CD4-positive, alpha-beta T cell treated with Interleukin-15 for 1 hour (primary cell): ENCODE measurements around the gene SH3PXD2A.
"Not testable (repeated sequence)": the region's sequence is repeated elsewhere in the genome, so short reads cannot be mapped to it uniquely, and the experiment has no call there.

ENCODE experiments used
- DNase-seq: peaks from one replicate; pipeline ENCODE4 v3.0.0-alpha.2; 2020

SH3PXD2A gene

GRCh38 chr10:103787331-103787730 lies 68.0 kb downstream of the SH3PXD2A start:
- no peak for DNase-seq

GRCh38 chr10:103786020-103786419 lies 69.4 kb downstream of the SH3PXD2A start:
- no peak for DNase-seq

- no peak for DNase-seq
Measured at GRCh38 chr10:103784723-103785418, 70.5 kb downstream of the SH3PXD2A start.

GRCh38 chr10:103784089-103784488 lies 71.3 kb downstream of the SH3PXD2A start:
- no peak for DNase-seq

- no peak for DNase-seq
Measured at GRCh38 chr10:103783681-103784080, 71.7 kb downstream of the SH3PXD2A start.

- no peak for DNase-seq
Measured at GRCh38 chr10:103781329-103782061, 73.9 kb downstream of the SH3PXD2A start.

GRCh38 chr10:103780242-103781149 lies 74.9 kb downstream of the SH3PXD2A start:
- no peak for DNase-seq

GRCh38 chr10:103778358-103779139 lies 76.8 kb downstream of the SH3PXD2A start:
- DNase-seq = no peak

GRCh38 chr10:103776878-103777591 lies 78.3 kb downstream of the SH3PXD2A start:
- DNase-seq = no peak

GRCh38 chr10:103775776-103776175 lies 79.6 kb downstream of the SH3PXD2A start:
- DNase-seq = no peak

- DNase-seq = not testable (repeated sequence)
Measured at GRCh38 chr10:103772846-103773245, 82.5 kb downstream of the SH3PXD2A start.

GRCh38 chr10:103772096-103772845 lies 83.1 kb downstream of the SH3PXD2A start:
- DNase-seq = peak; percentile 33

GRCh38 chr10:103770139-103770538 lies 85.2 kb downstream of the SH3PXD2A start:
- no peak for DNase-seq

- no peak for DNase-seq
Measured at GRCh38 chr10:103769176-103769575, 86.2 kb downstream of the SH3PXD2A start.

- DNase-seq = no peak
Measured at GRCh38 chr10:103768345-103768744, 87.0 kb downstream of the SH3PXD2A start.

GRCh38 chr10:103767756-103768155 lies 87.6 kb downstream of the SH3PXD2A start:
- no peak for DNase-seq

GRCh38 chr10:103766751-103767505 lies 88.4 kb downstream of the SH3PXD2A start:
- no peak for DNase-seq

GRCh38 chr10:103765981-103766380 lies 89.4 kb downstream of the SH3PXD2A start:
- DNase-seq = peak; percentile 68

- DNase-seq = no peak
Measured at GRCh38 chr10:103765168-103765567, 90.2 kb downstream of the SH3PXD2A start.
